HepG2 (cell line): ENCODE results near the gene CCDC142. TPM values are rescaled to one million over a fixed set of nuclear protein-coding genes. Genes with fewer than 3 reads are reported as not detected.

Experiments used
- HOXD1 ChIP-seq: sonication (generic); formaldehyde crosslinking; IDR thresholded peaks from 2 replicates; pipeline ENCODE4 v1.5.0; 2020; ENCODE audit warnings: missing genetic modification reagents
- MYPOP ChIP-seq: sonication (generic); formaldehyde crosslinking; IDR thresholded peaks from 2 replicates; pipeline ENCODE4 v1.8.1; 2023; ENCODE audit warnings: mild to moderate bottlenecking, moderate library complexity, missing genetic modification reagents
- NFYB ChIP-seq: sonication (generic); formaldehyde crosslinking; IDR thresholded peaks from 2 replicates; pipeline ENCODE4 v1.4.0; 2020; ENCODE audit warnings: missing genetic modification reagents
- PRPF4 ChIP-seq: fragments of 200-400 bp; formaldehyde crosslinking; IDR thresholded peaks from 2 replicates; pipeline ENCODE4 v1.6.1; 2016; ENCODE audit warnings: low read length, low read depth; ENCODE audit not compliant: poor library complexity, severe bottlenecking
- RCOR2 ChIP-seq: IDR thresholded peaks from 2 replicates; pipeline ENCODE4 v1.6.1; 2016; ENCODE audit warnings: missing biosample characterization, missing genetic modification reagents
- RORA ChIP-seq: sonication (generic); formaldehyde crosslinking; IDR thresholded peaks from 2 replicates; pipeline ENCODE4 v1.5.0; 2020; ENCODE audit warnings: mild to moderate bottlenecking, missing genetic modification reagents, moderate library complexity
- SNRNP70 ChIP-seq: fragments of 200-400 bp; formaldehyde crosslinking; IDR thresholded peaks from 2 replicates; pipeline ENCODE4 v1.6.1; 2017; ENCODE audit warnings: mild to moderate bottlenecking, low read depth, low read length, moderate library complexity
- SOX13 ChIP-seq, 3 experiments: fragments of 450-650 bp in 1 of 3; sonication (generic) in 1 of 3; formaldehyde crosslinking in 1 of 3; IDR thresholded peaks in 2 of 3; conservative IDR thresholded peaks in 1 of 3; 2 replicates each; pipeline versions ENCODE4 v1.5.0 to v1.6.1; 2016 to 2020; ENCODE audit warnings: antibody characterized with exemption in 1 of 3, mild to moderate bottlenecking in 1 of 3, missing compliant biosample characterization in 1 of 3, missing genetic modification reagents in 1 of 3, moderate library complexity in 1 of 3
- SP4 ChIP-seq: sonication (generic); formaldehyde crosslinking; IDR thresholded peaks from 2 replicates; pipeline ENCODE4 v1.8.1; 2023; ENCODE audit warnings: mild to moderate bottlenecking, missing genetic modification reagents
- TOPORS ChIP-seq: sonication (generic); formaldehyde crosslinking; IDR thresholded peaks from 2 replicates; pipeline ENCODE4 v1.8.0; 2023; ENCODE audit warnings: mild to moderate bottlenecking, missing genetic modification reagents
- ZBTB33 ChIP-seq: sonication (generic); formaldehyde crosslinking; IDR thresholded peaks from 2 replicates; pipeline ENCODE4 v1.4.0; 2020; ENCODE audit warnings: missing genetic modification reagents
- ZBTB7A ChIP-seq: sonication (generic); formaldehyde crosslinking; IDR thresholded peaks from 2 replicates; pipeline ENCODE4 v1.8.0; 2022; ENCODE audit warnings: mild to moderate bottlenecking, missing genetic modification reagents
- ZC3H13 ChIP-seq: sonication (generic); formaldehyde crosslinking; IDR thresholded peaks from 2 replicates; pipeline ENCODE4 v1.8.1; 2023; ENCODE audit warnings: mild to moderate bottlenecking, missing genetic modification reagents, moderate library complexity
- ZC3H4 ChIP-seq: sonication (generic); formaldehyde crosslinking; IDR thresholded peaks from 2 replicates; pipeline ENCODE4 v1.4.0; 2020; ENCODE audit warnings: missing genetic modification reagents, borderline replicate concordance
- ZFAT ChIP-seq: sonication (generic); formaldehyde crosslinking; conservative IDR thresholded peaks from 2 replicates; pipeline ENCODE4 v1.8.1; 2023; ENCODE audit warnings: missing genetic modification reagents, inconsistent platforms
- ZNF101 ChIP-seq: sonication (generic); formaldehyde crosslinking; IDR thresholded peaks from 2 replicates; pipeline ENCODE4 v1.4.0; 2020; ENCODE audit warnings: mild to moderate bottlenecking, low read depth, missing genetic modification reagents, borderline replicate concordance
- ZNF225 ChIP-seq: sonication (generic); formaldehyde crosslinking; IDR thresholded peaks from 2 replicates; pipeline ENCODE4 v1.4.0; 2020; ENCODE audit warnings: mild to moderate bottlenecking, missing genetic modification reagents
- ZNF281 ChIP-seq: sonication (generic); formaldehyde crosslinking; IDR thresholded peaks from 2 replicates; pipeline ENCODE4 v1.4.0; 2020; ENCODE audit warnings: missing genetic modification reagents, borderline replicate concordance
- ZNF326 ChIP-seq: sonication (generic); formaldehyde crosslinking; IDR thresholded peaks from 2 replicates; pipeline ENCODE4 v1.4.0; 2020; ENCODE audit warnings: missing genetic modification reagents, borderline replicate concordance
- ZNF34 ChIP-seq: sonication (generic); formaldehyde crosslinking; IDR thresholded peaks from 2 replicates; pipeline ENCODE4 v1.4.0; 2020; ENCODE audit warnings: mild to moderate bottlenecking, missing genetic modification reagents, borderline replicate concordance
- ZNF557 ChIP-seq: sonication (generic); formaldehyde crosslinking; IDR thresholded peaks from 2 replicates; pipeline ENCODE4 v1.4.0; 2020; ENCODE audit warnings: missing genetic modification reagents
- ZNF558 ChIP-seq: sonication (generic); formaldehyde crosslinking; IDR thresholded peaks from 2 replicates; pipeline ENCODE4 v1.9.0; 2022; ENCODE audit warnings: mild to moderate bottlenecking, missing genetic modification reagents, borderline replicate concordance
- ZNF777 ChIP-seq: sonication (generic); formaldehyde crosslinking; IDR thresholded peaks from 2 replicates; pipeline ENCODE4 v1.4.0; 2020; ENCODE audit warnings: missing genetic modification reagents
- polyA plus RNA-seq, 8 experiments: library from polyadenylated mRNA; depleted of rRNA in 3 of 8; stranded (reverse) in 7 of 8; unstranded in 1 of 8; fragments of >200 nt; fragmentation: Illumina TruSeq in 4 of 8; extraction: Trizol in 4 of 8; gene quantifications; 2 replicates each; pipeline versions ENCODE4 v1.2.1 to v1.2.3, GENCODE V29; 2011 to 2016; ENCODE audit warnings: low read depth in 4 of 8, missing spikeins in 1 of 8, mixed read lengths in 1 of 8; ENCODE audit not compliant: insufficient read depth in 1 of 8
- total RNA-seq, 5 experiments: library from RNA; depleted of rRNA; stranded (reverse); fragments of >200 nt; fragmentation: Illumina TruSeq; extraction: Trizol; gene quantifications; 2 replicates each; pipeline ENCODE4 v1.2.3, GENCODE V29; 2016; ENCODE audit warnings: low read depth in 1 of 5
- TF ChIP-seq, protein P1 (sequence below): sonication (generic); formaldehyde crosslinking; IDR thresholded peaks from 2 replicates; pipeline ENCODE4 v1.4.0; 2020; ENCODE audit warnings: missing genetic modification reagents

The CCDC142 gene
- total and polyA plus RNA-seq, 2 of the 13 experiments (the other 11 are each of a cell fraction or from before 2014, with no cell fraction given): 14.7 to 30.4 TPM

- TF ChIP-seq SP4 (CRISPR knock-in tag): no peak; the same call in 1 of the 2 replicates
- TF ChIP-seq ZFAT (CRISPR knock-in tag): no peak
- no peak for TF ChIP-seq SNRNP70
- TF ChIP-seq PRPF4: no peak
- TF ChIP-seq MYPOP (CRISPR knock-in tag): no peak
- no peak; the same call in 1 of the 2 replicates for TF ChIP-seq ZNF225 (CRISPR knock-in tag)
- TF ChIP-seq, protein P1, sequence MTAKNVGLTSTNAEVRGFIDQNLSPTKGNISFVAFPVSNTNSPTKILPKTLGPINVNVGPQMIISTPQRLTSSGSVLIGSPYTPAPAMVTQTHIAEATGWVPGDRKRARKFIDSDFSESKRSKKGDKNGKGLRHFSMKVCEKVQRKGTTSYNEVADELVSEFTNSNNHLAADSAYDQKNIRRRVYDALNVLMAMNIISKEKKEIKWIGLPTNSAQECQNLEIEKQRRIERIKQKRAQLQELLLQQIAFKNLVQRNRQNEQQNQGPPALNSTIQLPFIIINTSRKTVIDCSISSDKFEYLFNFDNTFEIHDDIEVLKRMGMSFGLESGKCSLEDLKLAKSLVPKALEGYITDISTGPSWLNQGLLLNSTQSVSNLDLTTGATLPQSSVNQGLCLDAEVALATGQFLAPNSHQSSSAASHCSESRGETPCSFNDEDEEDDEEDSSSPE (CRISPR knock-in tag): no peak
- TF ChIP-seq ZC3H4 (CRISPR knock-in tag): no peak
- TF ChIP-seq ZBTB7A: peak; percentile 45; the same call in 1 of the 2 replicates
- TF ChIP-seq ZNF101 (CRISPR knock-in tag): no peak
- TF ChIP-seq SOX13 (IDR thresholded peaks at IDR 0.05): no peak
- TF ChIP-seq SOX13 (CRISPR knock-in tag; conservative IDR thresholded peaks at IDR 0.05 in 1 of 2, IDR thresholded peaks at IDR 0.05 in 1 of 2): peak; percentile 2 to 55; a peak in 2 of 4 replicates
- no peak for TF ChIP-seq RORA (CRISPR knock-in tag)
- TF ChIP-seq ZBTB33 (CRISPR knock-in tag): no peak
- no peak for TF ChIP-seq RCOR2 (CRISPR knock-in tag)
- no peak for TF ChIP-seq ZNF777 (CRISPR knock-in tag)
- no peak for TF ChIP-seq ZC3H13 (CRISPR knock-in tag)
- TF ChIP-seq ZNF34 (CRISPR knock-in tag): 0 out of 2 replicates have a peak, but pooled peaks have one; percentile 46
- TF ChIP-seq ZNF326: no peak
- TF ChIP-seq TOPORS (CRISPR knock-in tag): no peak
- no peak for TF ChIP-seq HOXD1 (CRISPR knock-in tag)
- TF ChIP-seq ZNF557 (CRISPR knock-in tag): no peak
- TF ChIP-seq NFYB: no peak
- TF ChIP-seq ZNF281: no peak
- TF ChIP-seq ZNF558 (CRISPR knock-in tag): no peak
These were observed 25.2 kb upstream of the CCDC142 start (continued) for GRCh38 chr2:74507926-74508520.
